ENCODE measurements around the gene TMEM150C.
"Not testable (repeated sequence)": the region's sequence is repeated elsewhere in the genome, so short reads cannot be mapped to it uniquely, and the experiment has no call there.

Gene TMEM150C

GRCh38 chr4:82480771-82481505, 80.8 kb downstream of the TMEM150C start:
- no peak for DNase-seq
- H3K27me3 ChIP-seq (replicated peaks in 2 of 5; ENCODE audit: control insufficient read depth in 4 of 5, insufficient read depth in 5 of 5, low read length in 4 of 5): no peaks in the 10 kb centered on the region
- H3K27ac ChIP-seq (ENCODE audit: insufficient read depth in 1 of 2, low read depth in 1 of 2, low read length in 2 of 2, poor library complexity in 1 of 2, severe bottlenecking in 2 of 2): no peak overlapping the region
- peaks cover 0 to 2% (median 0%) of the 10 kb centered on the region in 4 experiments for H3K36me3 ChIP-seq (ENCODE audit: control insufficient read depth in 4 of 4, insufficient read depth in 4 of 4, low read length in 3 of 4)
- ChIA-PET CTCF (no interaction called here), POLR2A (no interaction called here)
- H3K9me3 ChIP-seq (ENCODE audit: control extremely low read depth in 1 of 5, control insufficient read depth in 4 of 5, insufficient read depth in 2 of 5, low read depth in 1 of 5, low read length in 4 of 5): no peaks in the 10 kb centered on the region
- no peaks in the 10 kb centered on the region for H3K4me1 ChIP-seq (ENCODE audit: control extremely low read depth in 1 of 4, control insufficient read depth in 4 of 4, insufficient read depth in 4 of 4, low read length in 3 of 4)
- 97% methylated on average over 9 of the region's 10 CpGs for WGBS (ENCODE audit: insufficient coverage)
- no peak overlapping the region for H3K4me3 ChIP-seq (ENCODE audit: control insufficient read depth in 1 of 7, extremely low read depth in 1 of 7, insufficient read depth in 4 of 7, low read depth in 2 of 7, low read length in 6 of 7)

DNA sequence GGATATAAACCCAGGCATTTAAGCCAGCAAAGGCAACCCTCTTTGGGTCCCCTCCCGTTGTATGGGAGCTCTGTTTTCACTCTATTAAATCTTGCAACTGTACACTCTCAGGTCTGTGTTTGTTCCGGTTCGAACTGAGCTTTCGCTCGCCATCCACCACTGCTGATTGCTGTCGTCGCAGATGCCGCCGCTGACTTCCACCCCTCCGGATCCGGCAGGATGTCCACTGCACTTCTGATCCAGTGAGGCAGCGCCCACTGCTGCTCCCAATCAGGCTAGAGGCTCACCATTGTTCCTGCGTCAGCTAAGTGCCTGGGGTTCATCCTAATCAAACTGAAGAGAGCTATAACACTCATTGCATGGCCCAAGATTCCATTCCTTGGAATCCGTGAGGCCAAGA, 82.2 kb downstream of the TMEM150C start:
- POLR2A ChIA-PET: no interaction called here
- CTCF ChIA-PET: no interaction called here
- no peak overlapping the region for H3K27ac ChIP-seq (ENCODE audit: insufficient read depth in 1 of 2, low read depth in 1 of 2, low read length in 2 of 2, poor library complexity in 1 of 2, severe bottlenecking in 2 of 2)

GRCh38 chr4:82477469-82477868, 84.3 kb downstream of the TMEM150C start:
- H3K4me3 ChIP-seq (ENCODE audit: control insufficient read depth in 1 of 7, extremely low read depth in 1 of 7, insufficient read depth in 4 of 7, low read depth in 2 of 7, low read length in 6 of 7); POLR2A ChIA-PET; H3K4me1 ChIP-seq (ENCODE audit: control extremely low read depth in 1 of 4, control insufficient read depth in 4 of 4, insufficient read depth in 4 of 4, low read length in 3 of 4); H3K27me3 ChIP-seq (replicated peaks in 2 of 5; ENCODE audit: control insufficient read depth in 4 of 5, insufficient read depth in 5 of 5, low read length in 4 of 5); DNase-seq; CTCF ChIA-PET; H3K27ac ChIP-seq (ENCODE audit: insufficient read depth in 1 of 2, low read depth in 1 of 2, low read length in 2 of 2, poor library complexity in 1 of 2, severe bottlenecking in 2 of 2); H3K36me3 ChIP-seq (ENCODE audit: control insufficient read depth in 4 of 4, insufficient read depth in 4 of 4, low read length in 3 of 4); H3K9me3 ChIP-seq (ENCODE audit: control extremely low read depth in 1 of 5, control insufficient read depth in 4 of 5, insufficient read depth in 2 of 5, low read depth in 1 of 5, low read length in 4 of 5): not testable (repeated sequence)
- 98% methylated on average over 9 of the region's 9 CpGs for WGBS (ENCODE audit: insufficient coverage)

More for the DNA sequence above, 82.2 kb downstream of the TMEM150C start:
- no peaks in the 10 kb centered on the region for H3K27me3 ChIP-seq (replicated peaks in 2 of 5; ENCODE audit: control insufficient read depth in 4 of 5, insufficient read depth in 5 of 5, low read length in 4 of 5)
- 99% methylated on average over 13 of the region's 14 CpGs for WGBS (ENCODE audit: insufficient coverage)
- no peak for DNase-seq
- H3K4me1 ChIP-seq (ENCODE audit: control extremely low read depth in 1 of 4, control insufficient read depth in 4 of 4, insufficient read depth in 4 of 4, low read length in 3 of 4): no peaks in the 10 kb centered on the region
- no peaks in the 10 kb centered on the region for H3K9me3 ChIP-seq (ENCODE audit: control extremely low read depth in 1 of 5, control insufficient read depth in 4 of 5, insufficient read depth in 2 of 5, low read depth in 1 of 5, low read length in 4 of 5)
- H3K36me3 ChIP-seq (ENCODE audit: control insufficient read depth in 4 of 4, insufficient read depth in 4 of 4, low read length in 3 of 4): peaks cover 0 to under 1% (median 0%) of the 10 kb centered on the region in 4 experiments
- H3K4me3 ChIP-seq (ENCODE audit: control insufficient read depth in 1 of 7, extremely low read depth in 1 of 7, insufficient read depth in 4 of 7, low read depth in 2 of 7, low read length in 6 of 7): no peak overlapping the region

DNA sequence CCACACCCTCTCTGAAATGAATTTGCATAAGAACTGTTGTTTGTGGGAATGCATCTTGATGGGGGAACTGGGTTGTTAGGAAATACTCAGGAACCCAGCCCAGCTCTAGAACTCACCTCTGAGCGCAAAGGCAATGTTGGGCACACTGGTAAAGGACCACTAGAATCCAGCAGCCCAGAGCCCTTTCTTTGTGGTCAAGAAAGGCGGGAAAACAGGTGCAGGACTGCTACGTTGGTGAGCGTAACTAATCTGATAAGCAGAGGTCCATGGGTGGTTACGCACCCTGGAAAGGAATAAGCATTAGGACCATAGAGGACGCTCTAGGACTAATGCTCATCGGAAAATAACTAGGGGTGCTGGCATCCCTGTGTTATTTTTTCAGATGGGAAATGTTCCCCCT, 85.9 kb downstream of the TMEM150C start:
- CTCF ChIA-PET: not testable (repeated sequence)

DNA sequence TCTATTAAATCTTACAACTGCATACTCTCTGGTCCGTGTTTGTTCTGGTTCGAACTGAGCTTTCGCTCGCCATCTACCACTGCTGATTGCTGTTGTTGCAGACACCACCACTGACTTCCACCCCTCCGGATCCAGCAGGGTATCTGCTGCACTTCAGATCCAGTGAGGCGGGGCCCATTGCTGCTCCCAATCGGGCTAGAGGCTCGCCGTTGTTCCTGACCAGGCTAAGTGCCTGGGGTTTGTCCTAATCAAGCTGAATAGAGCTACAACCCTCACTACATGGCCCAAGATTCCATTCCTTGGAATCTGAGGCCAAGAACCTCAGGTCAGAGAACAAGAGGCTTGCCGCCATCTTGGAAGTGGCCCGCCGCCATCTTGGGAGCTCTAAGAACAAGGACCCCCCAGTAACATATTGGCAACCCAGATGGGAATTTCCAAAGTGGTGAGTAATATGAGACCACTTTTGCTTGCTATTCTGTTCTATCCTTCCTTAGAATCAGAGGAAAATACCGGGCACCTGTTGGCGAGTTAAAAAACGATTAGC, 88.1 kb downstream of the TMEM150C start:
- CTCF ChIA-PET: no interaction called here

More for the DNA sequence above, 85.9 kb downstream of the TMEM150C start:
- H3K27ac ChIP-seq (ENCODE audit: insufficient read depth in 1 of 2, low read depth in 1 of 2, low read length in 2 of 2, poor library complexity in 1 of 2, severe bottlenecking in 2 of 2); DNase-seq; H3K27me3 ChIP-seq (replicated peaks in 2 of 5; ENCODE audit: control insufficient read depth in 4 of 5, insufficient read depth in 5 of 5, low read length in 4 of 5); H3K4me3 ChIP-seq (ENCODE audit: control insufficient read depth in 1 of 7, extremely low read depth in 1 of 7, insufficient read depth in 4 of 7, low read depth in 2 of 7, low read length in 6 of 7); POLR2A ChIA-PET; H3K36me3 ChIP-seq (ENCODE audit: control insufficient read depth in 4 of 4, insufficient read depth in 4 of 4, low read length in 3 of 4); H3K4me1 ChIP-seq (ENCODE audit: control extremely low read depth in 1 of 4, control insufficient read depth in 4 of 4, insufficient read depth in 4 of 4, low read length in 3 of 4); H3K9me3 ChIP-seq (ENCODE audit: control extremely low read depth in 1 of 5, control insufficient read depth in 4 of 5, insufficient read depth in 2 of 5, low read depth in 1 of 5, low read length in 4 of 5): not testable (repeated sequence)
- 93% methylated on average over 5 of the region's 7 CpGs for WGBS (ENCODE audit: insufficient coverage)

DNA sequence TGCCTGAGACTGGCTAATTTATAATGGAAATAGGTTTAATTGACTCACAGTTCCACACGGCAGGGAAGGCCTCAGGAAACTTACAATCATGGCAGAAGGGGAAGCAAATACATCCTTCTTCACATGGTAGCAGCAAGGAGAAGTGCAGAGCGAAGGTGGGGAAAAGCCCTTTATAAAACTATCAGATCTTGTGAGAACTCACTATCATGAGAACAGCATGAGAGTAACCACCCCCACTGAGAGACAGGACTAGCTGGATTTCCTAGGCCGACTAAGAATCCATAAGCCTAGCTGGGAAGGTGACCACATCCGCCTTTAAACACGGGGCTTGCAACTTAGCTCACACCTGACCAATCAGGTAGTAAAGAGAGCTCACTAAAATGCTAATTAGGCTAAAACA, 88.7 kb downstream of the TMEM150C start:
- CTCF ChIA-PET; POLR2A ChIA-PET; H3K9me3 ChIP-seq (ENCODE audit: control extremely low read depth in 1 of 5, control insufficient read depth in 4 of 5, insufficient read depth in 2 of 5, low read depth in 1 of 5, low read length in 4 of 5); DNase-seq; H3K4me1 ChIP-seq (ENCODE audit: control extremely low read depth in 1 of 4, control insufficient read depth in 4 of 4, insufficient read depth in 4 of 4, low read length in 3 of 4); H3K36me3 ChIP-seq (ENCODE audit: control insufficient read depth in 4 of 4, insufficient read depth in 4 of 4, low read length in 3 of 4); H3K27me3 ChIP-seq (replicated peaks in 2 of 5; ENCODE audit: control insufficient read depth in 4 of 5, insufficient read depth in 5 of 5, low read length in 4 of 5); H3K4me3 ChIP-seq (ENCODE audit: control insufficient read depth in 1 of 7, extremely low read depth in 1 of 7, insufficient read depth in 4 of 7, low read depth in 2 of 7, low read length in 6 of 7); H3K27ac ChIP-seq (ENCODE audit: insufficient read depth in 1 of 2, low read depth in 1 of 2, low read length in 2 of 2, poor library complexity in 1 of 2, severe bottlenecking in 2 of 2): not testable (repeated sequence)
- no CpG with 5 or more reads among the region's 5 CpGs for WGBS (ENCODE audit: insufficient coverage)

More for the DNA sequence above, 88.1 kb downstream of the TMEM150C start:
- 98% methylated on average over 14 of the region's 15 CpGs for WGBS (ENCODE audit: insufficient coverage)
- no peak for DNase-seq
- Histone ChIP-seq H3K27me3 (replicated peaks in 2 of 5; ENCODE audit: control insufficient read depth in 4 of 5, insufficient read depth in 5 of 5, low read length in 4 of 5) (no peaks in the 10 kb centered on the region), H3K36me3 (ENCODE audit: control insufficient read depth in 4 of 4, insufficient read depth in 4 of 4, low read length in 3 of 4) (peaks cover 0 to 6% (median 0%) of the 10 kb centered on the region in 4 experiments), H3K9me3 (ENCODE audit: control extremely low read depth in 1 of 5, control insufficient read depth in 4 of 5, insufficient read depth in 2 of 5, low read depth in 1 of 5, low read length in 4 of 5) (no peaks in the 10 kb centered on the region), H3K4me3 (ENCODE audit: control insufficient read depth in 1 of 7, extremely low read depth in 1 of 7, insufficient read depth in 4 of 7, low read depth in 2 of 7, low read length in 6 of 7) (no peak overlapping the region), H3K27ac (ENCODE audit: insufficient read depth in 1 of 2, low read depth in 1 of 2, low read length in 2 of 2, poor library complexity in 1 of 2, severe bottlenecking in 2 of 2) (no peak overlapping the region), H3K4me1 (ENCODE audit: control extremely low read depth in 1 of 4, control insufficient read depth in 4 of 4, insufficient read depth in 4 of 4, low read length in 3 of 4) (no peaks in the 10 kb centered on the region)
- POLR2A ChIA-PET: no interaction called here

DNA sequence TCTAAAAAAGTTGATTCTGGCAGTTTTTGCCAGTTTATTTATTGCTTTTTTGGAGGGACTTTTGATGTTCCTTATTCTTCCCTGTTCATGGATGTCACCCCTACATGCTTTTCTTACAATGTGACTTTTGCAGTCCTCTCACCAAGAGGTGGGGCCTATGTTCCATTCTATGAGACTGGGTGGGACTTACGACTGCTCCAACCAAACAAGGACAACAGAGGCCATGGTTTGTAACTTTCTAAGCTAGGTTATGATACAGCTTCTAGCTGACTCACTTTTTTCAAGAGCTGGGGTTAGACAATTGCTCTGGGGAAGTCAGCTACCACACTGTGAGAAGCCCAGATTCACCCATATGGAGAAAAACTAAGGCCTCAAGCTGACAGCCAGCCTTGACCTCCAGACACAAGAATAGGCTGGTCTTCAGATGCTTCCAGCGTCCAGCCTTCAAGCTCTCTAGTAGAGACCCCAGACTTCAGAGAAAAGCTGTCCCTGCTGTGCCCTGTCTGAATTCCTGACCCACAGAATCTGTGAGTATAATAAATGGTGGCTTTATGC, 91.9 kb downstream of the TMEM150C start:
- Histone ChIP-seq H3K4me1 (ENCODE audit: control extremely low read depth in 1 of 4, control insufficient read depth in 4 of 4, insufficient read depth in 4 of 4, low read length in 3 of 4) (no peaks in the 10 kb centered on the region), H3K27me3 (replicated peaks in 2 of 5; ENCODE audit: control insufficient read depth in 4 of 5, insufficient read depth in 5 of 5, low read length in 4 of 5) (no peaks in the 10 kb centered on the region), H3K36me3 (ENCODE audit: control insufficient read depth in 4 of 4, insufficient read depth in 4 of 4, low read length in 3 of 4) (peaks cover 0 to 12% (median 3%) of the 10 kb centered on the region in 4 experiments), H3K9me3 (ENCODE audit: control extremely low read depth in 1 of 5, control insufficient read depth in 4 of 5, insufficient read depth in 2 of 5, low read depth in 1 of 5, low read length in 4 of 5) (peaks cover 0 to 9% (median 0%) of the 10 kb centered on the region in 5 experiments), H3K4me3 (ENCODE audit: control insufficient read depth in 1 of 7, extremely low read depth in 1 of 7, insufficient read depth in 4 of 7, low read depth in 2 of 7, low read length in 6 of 7) (no peak overlapping the region), H3K27ac (ENCODE audit: insufficient read depth in 1 of 2, low read depth in 1 of 2, low read length in 2 of 2, poor library complexity in 1 of 2, severe bottlenecking in 2 of 2) (no peak overlapping the region)
- 83% methylated on average over 2 of the region's 2 CpGs for WGBS (ENCODE audit: insufficient coverage)
- DNase-seq: no peak
- POLR2A ChIA-PET: no interaction called here
- CTCF ChIA-PET: interaction anchor here (2.2 kb wide), 1 partner anchor 269 kb away, joined by 6 read pairs; no protein-coding TSS in a partner anchor

Measured in common myeloid progenitor, CD34-positive (primary cell).